Astrocyte (in vitro differentiated cells and primary cell): ENCODE results near the gene SLC6A19.

ENCODE experiments used
- CTCF ChIP-seq: IDR thresholded peaks from 2 replicates; pipeline ENCODE4 v1.5.1; 2011; ENCODE audit warnings: low read depth, mild to moderate bottlenecking, inconsistent platforms, low read length, moderate library complexity; ENCODE audit not compliant: insufficient read depth
- EZH2 ChIP-seq: IDR thresholded peaks from 2 replicates; pipeline ENCODE4 v1.6.1; 2012; ENCODE audit warnings: mild to moderate bottlenecking, low read length, inconsistent platforms; ENCODE audit not compliant: insufficient read depth

- TF ChIP-seq EZH2 (no peak), CTCF (no peak)
These were observed 28.4 kb downstream of the SLC6A19 start for GRCh38 chr5:1229822-1230221.
